Activated CD8-positive, alpha-beta memory T cell treated with anti-CD3 and anti-CD28 coated beads for 1 hour (primary cell): ENCODE measurements around the gene RBM47.
"Not testable (repeated sequence)": the region's sequence is repeated elsewhere in the genome, so short reads cannot be mapped to it uniquely, and the experiment has no call there.

Experiments used
- DNase-seq, 2 donors: peaks; one replicate each; pipeline ENCODE4 v3.0.0-alpha.2; 2020; ENCODE audit warnings: low read depth in 1 of 2; ENCODE audit errors: extremely low read depth in 1 of 2

Gene RBM47

GRCh38 chr4:40564815-40565483 lies 64.7 kb downstream of the RBM47 start:
- DNase-seq: no peak

DNA sequence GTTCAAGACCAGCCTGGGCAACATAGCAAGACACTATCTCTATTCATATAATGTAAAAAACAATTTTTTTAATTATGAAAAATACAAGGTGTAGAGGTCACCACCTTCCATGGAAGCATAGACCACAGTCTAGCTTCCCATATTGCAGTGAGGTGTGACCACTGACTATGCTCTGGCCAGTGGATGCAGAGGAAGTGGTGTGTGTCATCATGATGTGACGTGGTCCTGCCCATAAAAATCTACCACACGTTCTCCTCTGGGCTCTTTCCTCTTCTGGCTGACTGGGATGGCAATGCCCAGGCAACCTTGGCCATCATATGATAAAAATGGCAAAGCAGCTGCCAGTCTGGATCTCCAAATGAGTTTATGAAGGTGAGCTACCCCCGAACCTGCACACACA lies 65.7 kb downstream of the RBM47 start:
- DNase-seq: no peak

GRCh38 chr4:40563401-40563800 lies 66.3 kb downstream of the RBM47 start:
- no peak for DNase-seq

DNA sequence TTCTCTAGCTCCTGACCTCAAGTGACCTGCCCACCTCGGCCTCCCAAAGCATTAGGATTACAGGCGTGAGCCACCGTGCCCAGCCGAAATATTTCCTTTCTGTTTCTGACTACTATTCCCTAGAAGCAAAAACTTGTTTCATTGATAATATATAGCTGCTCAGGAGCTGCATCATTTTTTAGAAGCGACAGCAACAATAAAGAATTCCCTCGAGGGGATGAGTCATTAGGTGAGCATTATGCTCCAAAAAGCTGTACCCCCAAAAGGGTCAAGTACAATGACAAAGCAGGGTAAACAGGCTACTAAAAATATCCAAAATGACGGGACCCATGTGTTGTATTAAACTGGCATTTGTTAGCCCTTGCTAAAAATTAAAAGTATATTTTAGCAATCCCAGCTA lies 67.0 kb downstream of the RBM47 start:
- DNase-seq: no peak

DNA sequence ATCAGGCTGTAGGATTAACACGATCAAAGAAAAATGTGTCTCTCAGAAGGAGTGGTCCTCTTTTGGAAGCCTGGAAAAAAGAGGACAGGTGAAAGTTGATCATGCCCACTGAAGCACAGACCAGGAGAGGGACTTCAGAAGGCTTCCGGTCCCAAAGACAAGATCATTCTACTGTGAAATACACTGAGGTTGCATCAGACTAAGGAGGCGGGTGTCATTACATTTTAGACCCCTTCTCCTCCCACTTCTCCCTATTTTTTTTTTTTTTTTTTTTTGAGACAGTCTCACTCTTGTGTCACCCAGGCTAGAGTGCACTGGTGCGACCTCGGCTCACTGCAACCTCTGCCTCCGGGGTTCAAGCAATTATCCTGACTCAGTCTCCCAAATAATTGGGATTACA lies 67.5 kb downstream of the RBM47 start:
- DNase-seq: no peak

DNA sequence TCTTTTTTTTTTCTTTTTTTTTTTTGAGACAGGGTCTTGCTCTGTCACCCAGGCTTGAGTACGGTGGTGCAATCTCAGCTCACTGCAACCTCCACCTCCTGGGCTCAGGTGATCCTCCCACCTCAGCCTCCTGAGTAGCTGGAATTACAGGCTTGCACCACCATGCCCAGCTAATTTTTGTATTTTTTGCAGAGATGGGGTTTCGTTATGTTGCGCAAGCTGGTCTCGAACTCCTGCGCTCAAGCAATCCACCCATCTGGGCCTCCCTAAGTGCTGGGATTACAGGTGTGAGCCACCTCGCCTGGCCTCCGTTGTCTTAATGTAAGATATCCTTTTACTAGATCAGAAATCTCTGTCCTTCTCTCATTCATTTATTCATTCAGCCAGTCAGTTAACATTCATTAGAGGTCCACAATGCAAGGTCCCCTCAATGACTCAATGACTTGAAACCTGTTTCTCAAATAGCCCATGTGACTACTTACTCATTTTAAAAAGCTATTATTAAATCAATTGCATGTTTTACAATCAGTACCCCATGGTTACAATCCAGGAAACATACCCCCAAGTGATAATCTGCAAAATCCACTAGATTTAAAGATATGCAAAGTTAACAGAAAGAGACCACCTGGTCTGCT lies 68.0 kb downstream of the RBM47 start:
- DNase-seq: not testable (repeated sequence)

DNA sequence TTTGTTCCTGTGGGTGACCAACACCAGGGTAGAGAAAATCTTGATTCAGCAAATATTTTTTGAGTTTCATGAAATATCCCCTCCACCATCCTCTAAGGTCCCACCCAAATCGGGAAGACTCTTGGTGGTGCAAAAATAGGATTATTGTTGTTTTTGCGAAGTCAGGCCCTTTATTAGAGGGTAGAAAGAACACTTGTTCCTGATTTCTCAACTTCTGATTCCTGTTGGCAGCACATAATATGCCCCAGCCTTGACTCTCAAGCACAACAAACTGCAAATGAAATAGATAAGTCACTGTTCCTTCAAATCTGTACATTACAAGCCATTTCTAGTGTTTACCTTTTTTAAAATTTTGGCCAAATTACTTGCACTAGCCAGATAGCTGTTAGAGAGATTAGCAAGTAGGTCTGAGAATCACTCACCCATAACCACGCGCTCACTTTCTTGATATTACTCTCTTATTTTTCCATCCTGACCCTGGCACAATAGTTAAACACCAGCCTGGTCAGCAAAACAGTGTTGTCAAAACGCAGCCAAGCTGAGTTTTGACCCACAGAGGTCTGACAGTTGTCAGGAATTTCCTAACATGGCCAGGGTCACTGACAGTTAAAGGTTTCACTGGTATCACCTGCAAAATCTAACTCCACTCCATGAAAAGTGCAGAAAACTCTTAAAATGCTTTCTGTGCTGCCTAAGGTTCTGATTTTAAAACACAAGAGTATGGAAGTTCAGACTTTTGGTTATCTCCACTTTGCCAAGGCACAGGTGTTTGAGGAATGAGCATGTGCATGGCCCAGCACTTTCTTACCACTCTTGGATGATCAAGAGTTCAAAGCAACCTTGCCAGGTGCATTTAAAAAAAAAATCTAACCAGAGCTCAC lies 69.8 kb downstream of the RBM47 start:
- DNase-seq: no peak

DNA sequence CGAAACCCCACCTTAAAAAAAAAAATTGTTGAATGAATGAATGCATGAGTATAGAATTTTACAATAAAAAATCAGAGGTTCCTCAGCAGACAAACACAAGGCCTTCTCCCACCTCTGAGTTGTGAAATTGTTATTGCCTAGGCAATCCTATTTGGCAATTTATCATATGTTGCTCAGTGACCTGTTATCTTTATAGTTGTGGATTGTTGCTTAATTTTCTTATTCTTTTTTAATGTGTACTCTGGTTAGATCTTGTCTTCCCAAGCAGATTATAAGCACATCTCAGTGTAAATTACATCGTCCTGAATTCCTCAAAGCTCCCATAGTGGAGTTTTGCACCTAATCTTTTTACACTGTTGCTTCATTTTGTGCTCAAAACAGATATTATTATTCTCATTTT lies 71.9 kb downstream of the RBM47 start:
- DNase-seq: no peak

DNA sequence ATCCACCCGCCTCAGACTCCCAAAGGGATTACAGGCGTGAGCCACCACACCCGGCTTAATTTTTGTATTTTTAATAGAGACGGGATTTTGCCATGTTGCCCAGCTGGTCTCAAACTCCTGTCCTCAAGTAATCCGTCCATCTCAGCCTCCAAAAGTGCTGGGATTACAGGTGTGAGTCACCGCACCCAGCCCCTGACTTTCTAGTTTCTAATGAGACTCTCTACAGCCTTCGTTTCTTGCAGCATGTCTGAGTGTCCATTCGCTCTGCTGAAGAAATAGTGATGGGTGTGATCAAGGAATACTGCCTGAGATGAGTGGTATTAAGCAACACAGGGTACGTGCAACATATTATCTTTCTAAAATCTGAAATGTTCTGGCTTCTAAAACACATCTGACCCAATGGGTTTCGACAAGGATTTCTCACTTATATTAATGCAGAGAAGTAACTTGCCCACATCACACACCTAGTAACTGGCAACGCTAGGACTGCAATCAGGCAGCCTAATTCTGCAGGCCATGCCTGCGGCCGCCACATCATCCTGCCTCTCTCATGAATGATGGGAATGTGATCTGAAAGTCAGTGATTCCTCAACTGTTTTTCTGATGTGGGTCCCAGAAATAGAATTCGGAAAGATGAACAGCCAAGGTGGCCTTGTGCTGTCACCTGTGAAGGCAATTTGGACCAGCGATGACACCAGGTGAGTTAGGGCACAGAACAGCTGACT lies 74.3 kb downstream of the RBM47 start:
- no peak for DNase-seq

DNA sequence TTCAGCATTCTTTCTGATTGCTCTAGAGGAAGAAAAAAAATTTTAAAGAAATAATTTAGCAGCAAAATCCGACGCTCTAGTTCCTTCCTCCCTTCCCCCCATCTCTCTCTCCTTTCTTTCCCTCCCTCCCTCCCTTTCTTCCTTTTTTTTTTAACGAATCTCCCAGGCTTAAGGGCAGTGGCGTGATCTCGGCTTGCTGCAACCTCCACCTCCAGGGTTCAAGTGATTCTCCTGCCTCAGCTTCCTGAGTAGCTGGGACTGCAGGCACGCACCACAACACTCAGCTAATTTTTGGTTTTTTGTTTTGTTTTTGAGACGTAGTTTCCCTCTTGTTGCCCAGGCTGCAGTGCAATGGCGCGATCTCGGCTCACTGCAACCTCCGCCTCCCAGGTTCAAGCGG lies 75.0 kb downstream of the RBM47 start:
- not testable (repeated sequence) for DNase-seq

DNA sequence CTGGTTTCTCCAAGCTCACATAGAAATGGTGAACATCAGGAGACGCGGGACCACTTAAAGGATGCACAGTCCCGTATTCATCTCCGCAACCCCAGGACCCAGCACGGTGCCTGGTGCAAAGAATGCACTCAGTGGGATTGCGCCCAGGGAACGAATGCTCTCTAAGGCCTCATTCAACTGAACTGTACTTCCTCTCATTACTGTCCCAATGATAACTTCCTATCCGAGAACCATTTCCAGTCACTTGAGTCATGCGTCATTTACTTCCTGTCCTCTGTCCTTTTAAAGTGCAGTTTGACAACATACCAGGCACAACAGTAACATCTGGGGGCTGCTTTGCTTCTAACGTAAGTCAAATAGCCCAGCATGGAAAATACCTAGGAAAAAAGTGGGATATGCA lies 75.7 kb downstream of the RBM47 start:
- no peak for DNase-seq

DNA sequence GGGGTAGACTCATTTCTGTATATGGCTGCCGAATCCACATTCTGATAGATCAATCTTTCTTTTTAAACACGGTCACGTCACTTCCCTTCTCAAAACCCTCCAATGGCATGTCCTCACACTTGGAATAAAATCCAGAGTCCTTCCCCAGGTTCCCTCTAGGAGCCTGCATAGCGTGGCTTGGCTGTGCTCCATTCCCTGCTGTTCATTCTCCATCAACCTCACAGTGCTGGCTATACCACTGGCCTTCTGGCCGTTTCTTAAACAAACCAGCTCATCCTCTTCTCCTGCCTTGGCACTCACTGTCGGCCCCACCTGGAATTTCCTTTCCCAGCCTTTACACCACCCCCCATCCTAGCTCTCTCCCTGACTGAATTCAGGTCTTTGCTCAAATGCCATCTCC lies 77.1 kb downstream of the RBM47 start:
- DNase-seq: no peak

DNA sequence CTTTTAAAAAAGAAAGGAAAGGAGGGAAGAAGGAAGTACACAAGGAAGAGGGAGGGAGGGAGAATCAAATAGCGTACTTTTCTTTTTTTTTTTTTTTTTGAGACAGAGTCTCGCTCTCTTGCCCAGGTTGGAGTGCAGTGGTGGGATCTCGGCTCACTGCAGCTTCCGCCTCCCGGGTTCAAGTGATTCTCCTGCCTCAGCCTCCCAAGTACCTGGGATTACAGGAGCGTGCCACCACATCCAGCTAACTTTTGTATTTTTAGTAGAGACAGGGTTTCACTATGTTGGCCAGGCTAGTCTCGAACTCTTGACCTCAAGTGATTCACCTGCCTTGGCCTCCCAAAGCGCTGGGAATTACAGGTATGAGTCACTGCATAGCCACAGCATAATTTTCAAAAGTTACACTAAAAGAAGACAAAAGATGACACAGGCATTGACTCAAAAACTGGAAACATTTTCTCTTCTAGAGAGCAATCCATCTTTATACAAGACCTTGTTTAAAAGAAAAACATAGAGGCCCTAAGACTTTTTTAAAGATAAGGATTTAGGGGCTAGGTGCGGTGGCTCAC lies 78.0 kb downstream of the RBM47 start:
- DNase-seq: not testable (repeated sequence)

DNA sequence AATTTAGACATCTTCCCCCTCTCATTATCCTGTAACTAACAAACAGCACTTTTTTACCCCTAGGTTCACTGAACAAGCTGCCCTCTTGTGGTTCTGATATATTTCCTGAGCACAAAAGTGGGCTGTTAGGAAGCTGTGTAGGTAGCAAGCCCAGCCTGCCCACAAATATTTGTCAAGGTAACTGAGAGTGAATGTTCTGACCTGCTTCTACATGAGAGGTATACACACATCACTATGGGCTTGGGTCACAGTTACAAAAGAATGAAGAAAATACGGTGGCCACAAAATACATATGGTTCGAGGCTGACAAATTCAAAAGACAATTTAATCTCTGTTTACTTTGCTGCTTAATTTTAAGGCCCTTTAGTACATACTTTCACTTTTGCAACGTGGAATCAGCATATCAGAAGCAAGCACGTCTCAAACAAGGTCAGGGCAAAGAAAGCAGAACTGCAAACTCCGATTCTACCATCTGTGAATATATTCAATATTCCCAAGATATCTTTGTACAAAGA lies 78.7 kb downstream of the RBM47 start:
- no peak for DNase-seq

DNA sequence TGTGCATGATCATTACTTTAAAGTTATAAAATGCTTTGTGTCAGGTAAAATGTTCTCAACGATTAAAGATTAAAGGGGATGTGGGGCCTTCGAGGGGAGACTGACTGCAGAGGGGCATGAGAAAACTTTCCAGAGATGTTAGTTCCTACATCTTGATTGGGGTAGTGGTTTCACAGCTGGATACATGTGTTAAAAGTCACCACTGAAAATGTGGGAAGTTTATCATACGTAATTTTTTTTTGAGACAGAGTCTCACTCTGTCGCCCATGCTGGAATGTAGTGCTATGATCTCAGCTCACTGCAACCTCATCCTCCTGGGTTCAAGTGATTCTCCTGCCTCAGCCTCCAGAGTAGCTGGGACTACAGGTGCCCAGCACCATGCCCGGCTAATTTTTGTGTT lies 79.5 kb downstream of the RBM47 start:
- no peak for DNase-seq

- DNase-seq: no peak
Measured at GRCh38 chr4:40548256-40548655, 81.4 kb downstream of the RBM47 start.

- DNase-seq: no peak
Measured at GRCh38 chr4:40547789-40548132, 81.9 kb downstream of the RBM47 start.

GRCh38 chr4:40546969-40547788 lies 82.5 kb downstream of the RBM47 start:
- DNase-seq: no peak

DNA sequence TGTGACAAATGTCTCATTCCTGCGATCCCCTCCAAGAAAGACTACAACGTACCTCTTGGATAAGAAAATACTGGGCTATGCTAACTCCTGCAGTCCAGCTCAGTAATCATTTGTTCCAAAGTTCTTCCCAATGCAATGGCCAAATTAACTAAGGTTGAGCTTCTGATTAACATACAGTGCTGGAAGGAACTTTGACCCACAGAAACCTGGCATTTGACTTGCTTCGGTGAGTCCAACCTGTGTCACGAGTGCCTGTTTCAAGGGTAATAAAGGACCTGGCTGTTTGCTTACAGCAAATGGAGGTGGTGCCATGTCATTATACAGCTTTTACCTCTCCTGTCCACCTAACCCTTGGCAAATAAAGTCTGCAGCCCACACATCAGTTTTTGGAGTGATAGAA lies 83.2 kb downstream of the RBM47 start:
- no peak for DNase-seq

- DNase-seq: not testable (repeated sequence)
Measured at GRCh38 chr4:40545487-40545886, 84.2 kb downstream of the RBM47 start.
